Measurements from ENCODE around the gene RUFY3.

Gene RUFY3

DNA sequence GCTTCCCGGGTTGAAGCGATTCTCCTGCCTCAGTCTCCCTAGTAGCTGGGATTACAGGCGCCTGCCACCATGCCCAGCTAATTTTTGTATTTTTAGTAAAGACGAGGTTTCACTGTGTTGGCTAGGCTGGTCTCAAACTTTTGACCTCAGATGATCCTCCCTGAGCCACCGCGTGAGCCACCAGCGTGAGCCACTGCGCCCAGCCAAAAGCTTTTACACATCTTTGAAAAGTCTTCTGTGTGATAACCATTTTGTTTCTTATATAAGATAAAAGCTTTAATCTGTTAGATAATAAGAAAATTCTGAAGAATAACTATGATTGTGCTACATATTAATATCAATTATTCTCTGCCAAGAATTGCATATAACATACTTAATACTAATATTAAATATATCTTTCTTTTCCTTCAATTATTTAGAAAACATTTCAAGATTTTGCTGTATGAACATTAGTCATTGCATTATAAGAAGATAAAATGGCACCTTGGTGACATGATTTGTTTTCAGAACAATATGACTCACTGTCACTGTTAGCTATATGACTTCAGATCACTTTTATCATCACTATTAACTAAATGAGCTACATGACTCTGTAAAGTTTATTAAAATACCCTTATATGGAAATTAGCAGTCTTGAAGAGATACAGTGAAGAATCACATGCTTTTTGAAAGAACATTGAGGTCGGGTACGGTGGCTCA is 33.4 kb downstream of the RUFY3 start:
- H3K27me3 ChIP-seq (ENCODE audit: insufficient read depth, low read depth, severe bottlenecking) = no peaks in the 10 kb centered on the region
- no peak for DNase-seq
- H3K9me3 ChIP-seq (ENCODE audit: severe bottlenecking) = no peaks in the 10 kb centered on the region
- H3K27ac ChIP-seq = no peak overlapping the region
- TF ChIP-seq, protein P1, sequence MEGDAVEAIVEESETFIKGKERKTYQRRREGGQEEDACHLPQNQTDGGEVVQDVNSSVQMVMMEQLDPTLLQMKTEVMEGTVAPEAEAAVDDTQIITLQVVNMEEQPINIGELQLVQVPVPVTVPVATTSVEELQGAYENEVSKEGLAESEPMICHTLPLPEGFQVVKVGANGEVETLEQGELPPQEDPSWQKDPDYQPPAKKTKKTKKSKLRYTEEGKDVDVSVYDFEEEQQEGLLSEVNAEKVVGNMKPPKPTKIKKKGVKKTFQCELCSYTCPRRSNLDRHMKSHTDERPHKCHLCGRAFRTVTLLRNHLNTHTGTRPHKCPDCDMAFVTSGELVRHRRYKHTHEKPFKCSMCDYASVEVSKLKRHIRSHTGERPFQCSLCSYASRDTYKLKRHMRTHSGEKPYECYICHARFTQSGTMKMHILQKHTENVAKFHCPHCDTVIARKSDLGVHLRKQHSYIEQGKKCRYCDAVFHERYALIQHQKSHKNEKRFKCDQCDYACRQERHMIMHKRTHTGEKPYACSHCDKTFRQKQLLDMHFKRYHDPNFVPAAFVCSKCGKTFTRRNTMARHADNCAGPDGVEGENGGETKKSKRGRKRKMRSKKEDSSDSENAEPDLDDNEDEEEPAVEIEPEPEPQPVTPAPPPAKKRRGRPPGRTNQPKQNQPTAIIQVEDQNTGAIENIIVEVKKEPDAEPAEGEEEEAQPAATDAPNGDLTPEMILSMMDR (IDR thresholded peaks at IDR 0.05; ENCODE audit: low read depth, low read length) = no peak
- H3K4me3 ChIP-seq (ENCODE audit: low read depth, low read length) = no peak overlapping the region
- no peaks in the 10 kb centered on the region for H3K36me3 ChIP-seq

DNA sequence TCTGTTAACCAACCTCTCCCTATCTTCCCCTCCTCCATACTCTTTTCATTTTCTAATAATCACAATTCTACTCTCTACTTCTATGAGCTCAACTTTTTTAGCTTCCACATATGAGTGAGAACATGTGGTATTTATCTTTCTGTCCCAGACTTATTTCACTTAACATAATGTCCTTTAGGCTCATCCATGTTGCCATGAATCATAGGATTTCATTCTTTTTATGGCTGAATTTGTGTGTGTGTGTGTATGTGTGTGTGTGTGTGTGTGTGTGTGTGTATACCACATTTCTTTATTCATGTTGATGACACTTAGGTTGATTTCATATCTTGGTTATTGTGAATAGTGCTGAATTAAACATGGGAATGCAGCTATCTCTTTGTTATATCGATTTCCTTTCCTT is 37.4 kb downstream of the RUFY3 start:
- no peak for DNase-seq
- Histone ChIP-seq H3K27me3 (ENCODE audit: insufficient read depth, low read depth, severe bottlenecking) (no peaks in the 10 kb centered on the region), H3K9me3 (ENCODE audit: severe bottlenecking) (no peaks in the 10 kb centered on the region), H3K36me3 (peaks cover 4% of the 10 kb centered on the region; the same call in 1 of the 2 replicates), H3K27ac (no peak overlapping the region), H3K4me3 (ENCODE audit: low read depth, low read length) (no peak overlapping the region)
- TF ChIP-seq, protein P1 (IDR thresholded peaks at IDR 0.05; ENCODE audit: low read depth, low read length) = no peak

DNA sequence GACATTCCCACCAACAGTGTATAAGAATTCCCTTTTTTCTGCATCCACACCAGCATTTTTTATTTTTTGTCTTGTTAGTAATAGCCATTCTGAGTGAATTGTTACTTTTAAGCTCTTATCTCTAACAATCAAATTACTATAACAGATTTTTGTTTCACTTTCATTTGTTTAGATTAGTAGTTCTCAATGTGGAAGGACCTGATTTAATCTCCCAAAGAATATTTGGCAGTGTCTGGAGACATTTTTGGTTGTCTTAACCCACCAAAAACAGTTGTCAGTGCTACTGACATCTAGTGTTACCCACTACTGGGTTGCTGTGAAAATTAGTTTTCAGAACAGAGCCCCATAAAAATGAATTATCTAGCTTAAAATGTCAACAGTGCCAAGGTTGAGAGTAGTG is 37.9 kb downstream of the RUFY3 start:
- TF ChIP-seq, protein P1 (IDR thresholded peaks at IDR 0.05; ENCODE audit: low read depth, low read length) = no peak
- no peaks in the 10 kb centered on the region for H3K9me3 ChIP-seq (ENCODE audit: severe bottlenecking)
- H3K27ac ChIP-seq = no peak overlapping the region
- no peak for DNase-seq
- no peaks in the 10 kb centered on the region for H3K27me3 ChIP-seq (ENCODE audit: insufficient read depth, low read depth, severe bottlenecking)
- H3K36me3 ChIP-seq = peaks cover 9% of the 10 kb centered on the region
- H3K4me3 ChIP-seq (ENCODE audit: low read depth, low read length) = no peak overlapping the region

DNA sequence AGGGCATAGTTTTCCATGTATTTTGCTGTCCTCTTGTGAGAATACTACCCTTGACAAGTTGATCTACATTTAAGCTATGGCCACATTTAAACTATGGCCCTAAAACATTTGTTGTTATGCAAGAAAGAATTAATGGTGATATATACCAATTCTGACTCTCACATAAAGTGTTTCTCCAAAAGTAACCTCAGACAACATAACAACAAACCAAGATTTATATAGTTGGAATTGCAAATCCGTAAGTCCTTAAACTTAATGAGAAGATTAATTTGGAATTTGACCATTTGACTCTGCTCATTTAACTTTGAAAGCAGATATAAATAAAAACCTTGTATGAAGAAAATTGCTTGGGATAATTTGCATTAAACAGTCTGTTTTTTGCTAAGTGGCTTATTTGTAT is 38.9 kb downstream of the RUFY3 start:
- Histone ChIP-seq H3K4me3 (ENCODE audit: low read depth, low read length) (no peak overlapping the region), H3K27me3 (ENCODE audit: insufficient read depth, low read depth, severe bottlenecking) (no peaks in the 10 kb centered on the region), H3K27ac (no peak overlapping the region), H3K9me3 (ENCODE audit: severe bottlenecking) (no peaks in the 10 kb centered on the region), H3K36me3 (peaks cover 11% of the 10 kb centered on the region)
- no peak for DNase-seq
- TF ChIP-seq, protein P1 (IDR thresholded peaks at IDR 0.05; ENCODE audit: low read depth, low read length) = no peak

DNA sequence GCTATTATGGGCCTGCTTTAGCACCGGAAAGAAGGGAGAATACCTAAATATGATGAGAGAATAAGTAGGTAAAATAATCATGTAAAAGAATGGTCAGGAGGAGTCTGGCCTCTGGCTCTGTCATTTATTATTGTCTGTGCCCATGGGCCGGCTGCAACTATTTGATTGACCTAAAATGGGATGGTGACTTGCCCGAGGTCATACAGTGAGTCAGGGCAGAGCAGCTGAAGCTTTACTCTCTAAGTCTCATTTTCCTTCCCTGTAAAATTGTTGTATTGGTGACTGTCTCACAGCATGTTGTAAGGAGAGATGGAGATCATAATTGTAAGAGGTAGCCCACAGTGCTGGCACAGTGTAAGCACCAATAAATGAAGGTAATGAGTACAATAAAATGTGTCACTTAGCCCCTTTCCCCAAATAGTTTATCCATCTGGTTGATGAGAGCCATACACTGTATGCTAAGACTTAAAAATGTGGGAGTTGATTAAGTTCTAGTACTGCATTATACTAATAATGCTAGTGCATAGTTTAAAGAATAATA is 39.6 kb downstream of the RUFY3 start:
- DNase-seq = no peak
- H3K9me3 ChIP-seq (ENCODE audit: severe bottlenecking) = no peaks in the 10 kb centered on the region

More for the DNA sequence above, 39.6 kb downstream of the RUFY3 start:
- H3K27ac ChIP-seq = no peak overlapping the region
- no peak overlapping the region for H3K4me3 ChIP-seq (ENCODE audit: low read depth, low read length)
- no peaks in the 10 kb centered on the region for H3K27me3 ChIP-seq (ENCODE audit: insufficient read depth, low read depth, severe bottlenecking)
- TF ChIP-seq, protein P1 (IDR thresholded peaks at IDR 0.05; ENCODE audit: low read depth, low read length) = no peak
- H3K36me3 ChIP-seq = peaks cover 11% of the 10 kb centered on the region

All from WERI-Rb-1 (cell line).